KBM-7 (cell line): ENCODE data around the gene EVA1B.

Source experiments
- DNase-seq: peaks from one replicate; pipeline ENCODE4 v3.0.0-alpha.2; 2015
- in situ Hi-C: fragments of 300-500 bp; cut with MboI; formaldehyde crosslinking; loops from 2 replicates; pipeline ENCODE4 v1.14.3; 2020; ENCODE audit warnings: low sequenced_read_pairs, low pct_unique_long_range_greater_than_20kb, mixed read lengths

EVA1B gene

DNA sequence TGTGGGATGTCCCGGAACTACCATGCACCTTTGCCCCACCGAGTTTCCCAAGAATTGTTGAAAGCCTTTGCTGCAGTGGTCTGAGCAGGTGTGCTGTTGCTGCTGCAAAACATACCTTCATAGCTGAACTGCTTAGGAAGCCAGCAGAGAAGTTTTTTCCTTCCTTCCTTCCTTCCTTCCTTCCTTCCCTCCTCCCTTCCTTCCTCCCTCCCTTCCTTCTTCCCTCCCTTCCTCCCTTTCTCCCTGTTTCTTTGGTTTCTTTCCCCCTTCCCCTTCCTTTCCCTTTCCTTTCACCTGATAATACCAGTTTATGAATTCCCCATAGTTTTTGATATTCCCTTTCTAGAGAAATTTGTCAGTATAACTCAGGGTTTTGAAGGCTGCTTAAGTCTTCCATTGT, 28.1 kb downstream of the EVA1B start:
- in situ Hi-C loops: no loop called here
- DNase-seq: no peak

DNA sequence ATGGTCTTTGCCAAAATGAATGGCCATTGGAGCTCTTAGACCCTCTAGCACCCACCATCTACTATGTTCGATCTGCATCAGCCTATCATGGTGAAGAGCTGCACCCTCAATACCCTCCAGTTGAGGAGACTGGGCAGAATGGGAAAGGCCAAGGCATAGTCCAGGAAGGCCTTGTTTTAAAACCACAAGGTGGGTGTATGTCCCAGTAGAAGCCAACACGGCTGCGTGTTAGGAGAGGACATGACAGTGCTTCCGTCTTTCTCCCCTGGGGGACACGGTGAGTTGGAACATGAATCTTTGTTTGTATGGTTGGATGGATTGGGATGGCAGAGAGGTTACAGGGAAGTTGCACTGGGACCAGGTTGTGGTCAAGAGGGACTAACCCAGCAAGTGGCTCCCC, 35.9 kb downstream of the EVA1B start:
- DNase-seq: no peak
- in situ Hi-C loops: no loop called here

DNA sequence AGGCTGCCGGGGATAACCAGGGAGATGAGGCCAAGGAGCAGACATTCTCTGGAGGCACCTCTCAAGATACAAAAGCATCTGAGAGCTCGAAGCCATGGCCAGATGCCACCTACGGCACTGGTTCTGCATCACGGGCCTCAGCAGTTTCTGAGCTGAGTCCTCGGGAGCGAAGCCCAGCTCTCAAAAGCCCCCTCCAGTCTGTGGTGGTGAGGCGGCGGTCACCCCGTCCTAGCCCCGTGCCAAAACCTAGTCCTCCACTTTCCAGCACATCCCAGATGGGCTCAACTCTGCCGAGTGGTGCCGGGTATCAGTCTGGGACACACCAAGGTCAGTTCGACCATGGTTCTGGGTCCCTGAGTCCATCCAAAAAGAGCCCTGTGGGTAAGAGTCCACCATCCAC, 36.6 kb downstream of the EVA1B start:
- DNase-seq: no peak
- in situ Hi-C loops: no loop called here

DNA sequence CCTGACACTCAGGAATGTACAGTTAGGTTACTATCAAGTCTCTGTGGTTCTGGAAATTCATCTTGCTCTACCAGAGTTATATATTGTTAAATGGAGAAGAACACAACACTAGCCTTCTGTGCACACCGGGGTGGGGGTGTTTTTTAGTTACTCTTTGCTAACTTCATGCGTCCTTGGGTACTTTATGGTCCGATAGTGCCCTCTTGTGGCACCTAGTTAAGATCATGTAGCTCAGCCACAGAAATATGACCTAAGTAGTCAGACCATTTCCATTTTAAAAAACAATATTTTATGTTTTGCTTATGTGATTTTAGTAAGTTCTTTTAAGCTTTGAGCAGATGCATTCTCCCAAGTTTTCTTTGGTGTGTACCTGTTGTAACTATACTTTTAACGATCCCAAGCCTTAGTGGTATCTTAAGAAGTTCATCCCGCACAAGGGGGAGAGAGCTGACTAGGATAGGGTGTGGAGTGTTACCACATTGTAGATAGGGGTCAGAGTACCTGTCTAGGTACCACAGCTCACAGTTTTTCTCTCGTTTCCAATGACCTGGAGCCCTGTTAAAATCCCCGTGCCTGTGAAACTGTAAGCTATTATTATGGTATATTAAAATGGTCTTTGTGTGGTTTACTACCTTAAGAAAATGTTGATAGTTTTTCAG, 37.9 kb downstream of the EVA1B start:
- peak; percentile 79 for DNase-seq
- in situ Hi-C loops: no loop called here

DNA sequence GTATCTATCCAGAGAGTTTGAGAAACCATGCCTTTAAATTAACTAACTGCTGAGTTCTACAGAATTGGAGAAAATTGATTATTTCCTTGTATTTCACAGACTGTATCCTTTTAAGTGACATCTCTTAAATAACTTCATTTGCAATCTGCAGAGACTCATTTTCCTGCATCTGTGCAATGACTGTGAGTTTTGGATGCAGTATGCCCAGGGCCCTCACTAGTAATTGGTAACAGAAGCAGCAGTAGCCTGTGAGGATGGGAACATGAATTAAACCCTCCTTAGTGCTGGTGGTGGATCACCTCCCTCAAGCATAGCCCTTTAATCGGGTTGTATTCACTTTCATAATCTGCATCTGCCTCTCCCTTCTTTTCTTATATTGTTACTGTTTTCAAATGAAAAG, 38.9 kb downstream of the EVA1B start:
- in situ Hi-C loops: no loop called here

DNA sequence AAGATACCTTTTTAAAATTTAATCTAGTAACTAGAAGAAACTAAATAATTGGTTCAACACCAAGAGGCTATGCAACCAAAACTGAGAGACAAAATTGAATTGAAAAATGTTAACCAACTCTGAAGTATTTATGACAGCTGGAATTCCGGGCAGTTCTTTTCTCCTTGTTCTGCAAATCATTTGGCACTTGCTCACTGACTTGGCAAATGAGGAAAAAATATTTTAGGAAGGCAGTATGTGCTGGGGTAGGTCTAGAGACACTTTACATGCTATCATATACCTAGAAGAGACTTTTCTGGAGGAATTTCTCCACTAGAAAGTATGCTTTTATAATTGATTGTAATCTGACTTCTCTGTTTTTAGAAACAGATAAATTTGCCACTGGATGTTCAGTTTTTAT, 39.4 kb downstream of the EVA1B start:
- in situ Hi-C loops: no loop called here
- DNase-seq: no peak

More for the DNA sequence above, 38.9 kb downstream of the EVA1B start:
- no peak for DNase-seq

DNA sequence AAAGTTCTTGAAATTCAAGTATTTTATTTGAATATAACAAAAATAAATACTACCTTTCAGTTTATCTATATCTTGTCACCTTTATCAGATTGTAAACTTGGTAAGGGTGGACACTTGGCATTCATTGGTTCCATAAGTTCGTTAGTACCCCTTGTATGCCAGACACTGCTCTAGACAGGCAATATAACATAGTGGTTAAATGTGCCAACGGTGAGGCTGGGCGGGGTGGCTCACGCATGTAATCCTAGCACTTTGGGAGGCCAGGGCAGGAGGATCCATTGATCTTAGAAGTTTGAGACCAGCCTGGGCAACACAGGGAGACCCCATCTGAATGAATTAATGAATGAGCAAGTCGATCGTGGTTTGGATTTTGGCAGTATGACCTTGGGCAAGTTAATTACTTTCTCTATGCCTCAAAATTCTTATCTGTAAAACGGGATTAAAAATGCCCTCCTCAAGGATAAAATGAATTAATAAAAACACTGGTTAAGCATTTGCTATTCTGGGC, 43.6 kb downstream of the EVA1B start:
- no peak for DNase-seq
- in situ Hi-C loops: no loop called here

DNA sequence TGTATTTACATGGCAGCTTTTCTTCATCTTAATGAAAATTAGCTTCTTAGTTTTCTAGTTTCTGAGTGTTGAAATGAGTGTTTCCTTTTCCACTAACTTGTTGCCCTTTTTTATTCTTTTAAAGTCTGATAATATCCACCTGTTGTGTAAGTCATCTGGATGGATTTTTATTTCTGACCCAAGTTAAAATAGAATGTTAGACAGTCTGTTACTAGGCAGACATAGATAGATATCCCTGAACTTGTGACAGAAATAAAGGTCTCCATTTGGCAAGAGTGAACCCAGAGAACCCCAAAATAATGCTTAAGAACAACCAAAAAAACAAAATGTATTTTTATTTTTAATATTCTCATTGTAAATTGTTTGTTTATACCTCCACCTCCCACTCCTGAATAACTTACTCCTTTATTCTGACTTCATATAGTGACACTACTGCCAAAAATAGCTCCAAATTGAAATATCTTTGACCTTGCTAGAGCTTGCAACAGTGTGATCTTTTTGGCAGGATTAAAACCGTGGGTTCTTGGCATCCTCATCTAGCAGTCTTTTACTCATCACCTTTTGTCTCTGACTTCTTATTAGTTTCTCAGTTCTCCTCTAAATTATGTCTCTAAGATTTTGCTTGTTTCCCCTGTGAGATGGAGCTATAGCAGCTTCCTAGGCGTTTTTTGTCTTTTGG, 44.2 kb downstream of the EVA1B start:
- DNase-seq: no peak
- in situ Hi-C loops: no loop called here

DNA sequence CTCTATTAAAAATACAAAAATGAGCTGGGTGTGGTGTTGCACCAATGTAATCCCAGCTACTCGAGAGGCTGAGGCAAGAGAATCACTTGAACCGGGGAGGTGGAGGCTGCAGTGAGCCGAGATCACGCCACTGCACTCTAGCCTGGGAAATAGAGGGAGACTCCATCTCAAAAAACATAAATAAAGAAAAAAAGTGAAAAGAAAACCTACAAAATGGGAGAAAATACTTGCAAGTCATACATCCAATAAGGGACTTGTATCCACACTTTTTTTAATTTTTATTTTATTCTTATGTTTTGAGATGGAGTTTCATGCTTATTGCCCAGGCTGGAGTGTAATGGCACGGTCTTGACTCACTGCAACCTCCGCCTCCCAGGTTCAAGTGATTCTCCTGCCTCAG, 46.8 kb downstream of the EVA1B start:
- in situ Hi-C loops: no loop called here
- no peak for DNase-seq

DNA sequence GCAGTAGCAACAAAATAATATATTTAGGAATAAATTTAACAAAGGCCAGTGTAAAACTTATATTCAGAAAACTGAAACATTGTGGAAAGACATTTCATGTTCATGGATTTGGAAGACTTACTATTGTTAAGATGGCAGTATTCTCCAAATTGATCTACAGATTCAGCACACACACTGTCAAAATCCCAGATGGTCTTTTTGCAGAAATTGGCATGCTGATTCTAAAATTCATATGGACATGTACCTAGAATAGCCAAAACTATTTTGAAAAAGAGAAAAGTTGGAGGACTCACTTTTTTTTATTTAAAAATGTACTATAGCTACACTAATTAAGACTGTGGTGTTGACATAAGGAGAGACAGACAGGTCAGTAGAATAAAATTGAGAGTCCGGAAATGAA, 49.2 kb downstream of the EVA1B start:
- DNase-seq: no peak
- in situ Hi-C loops: no loop called here

DNA sequence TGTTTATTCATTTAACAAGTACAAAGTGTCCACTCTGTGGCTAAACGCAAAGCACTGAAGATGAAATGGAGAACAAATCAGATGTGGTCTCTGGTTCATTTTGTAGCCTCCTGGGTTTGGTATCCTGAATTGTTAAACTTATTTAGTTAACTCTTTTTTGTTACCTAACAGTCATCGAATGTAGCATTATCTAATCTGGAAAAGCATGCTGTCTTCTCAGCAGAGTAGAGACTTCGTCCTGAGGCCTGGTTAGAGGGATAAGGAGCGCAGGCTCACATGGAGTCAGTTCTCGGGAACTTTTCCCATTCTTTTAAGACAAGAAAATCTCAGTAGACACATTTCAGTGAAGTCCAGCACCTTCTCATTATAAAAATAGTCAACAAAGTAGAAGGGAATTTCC, 50.4 kb downstream of the EVA1B start:
- in situ Hi-C loops: no loop called here
- DNase-seq: no peak
